GM10847 (cell line): ENCODE results near the gene SLC35G6.

Source experiments
- POLR2A ChIP-seq: IDR thresholded peaks from 2 replicates; pipeline ENCODE4 v1.6.1; 2011; ENCODE audit not compliant: insufficient read length; ENCODE audit errors: extremely low read depth

Gene SLC35G6

DNA sequence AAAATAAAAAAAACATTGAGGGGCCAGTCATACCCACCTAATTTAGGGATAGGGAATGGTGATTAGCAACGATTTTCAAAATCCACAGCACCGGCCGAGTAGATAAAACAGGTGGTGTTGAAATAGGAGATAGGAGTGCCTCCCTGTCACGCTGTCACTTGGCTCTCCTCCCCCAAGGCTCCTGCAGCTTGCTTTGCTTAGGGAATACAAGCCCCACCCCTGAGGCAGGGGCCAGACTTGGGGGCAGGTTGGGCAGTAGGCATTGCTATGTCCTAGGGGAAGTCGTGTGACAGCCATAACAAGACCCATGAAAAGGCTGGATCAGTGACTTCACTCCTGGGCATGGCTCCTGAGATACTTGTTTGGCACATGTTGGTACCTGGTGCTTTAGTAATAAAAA is 28.7 kb downstream of the SLC35G6 start:
- no peak for TF ChIP-seq POLR2A

DNA sequence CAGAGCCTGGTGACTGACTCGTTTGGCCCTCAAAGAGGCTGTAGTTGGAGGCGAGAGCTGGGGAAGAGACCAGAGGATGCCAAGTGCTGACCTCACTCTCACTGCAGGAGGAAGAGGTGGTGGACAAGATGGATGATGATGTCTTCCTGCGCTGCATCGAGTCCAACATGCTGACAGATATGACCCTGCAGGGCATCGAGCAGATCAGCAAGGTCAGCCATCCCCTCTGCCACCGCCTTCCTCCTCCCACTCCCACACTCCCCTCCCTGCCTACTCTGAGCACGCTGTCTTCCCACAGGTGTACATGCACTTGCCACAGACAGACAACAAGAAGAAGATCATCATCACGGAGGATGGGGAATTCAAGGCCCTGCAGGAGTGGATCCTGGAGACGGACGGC is 29.9 kb downstream of the SLC35G6 start:
- TF ChIP-seq POLR2A: no peak

DNA sequence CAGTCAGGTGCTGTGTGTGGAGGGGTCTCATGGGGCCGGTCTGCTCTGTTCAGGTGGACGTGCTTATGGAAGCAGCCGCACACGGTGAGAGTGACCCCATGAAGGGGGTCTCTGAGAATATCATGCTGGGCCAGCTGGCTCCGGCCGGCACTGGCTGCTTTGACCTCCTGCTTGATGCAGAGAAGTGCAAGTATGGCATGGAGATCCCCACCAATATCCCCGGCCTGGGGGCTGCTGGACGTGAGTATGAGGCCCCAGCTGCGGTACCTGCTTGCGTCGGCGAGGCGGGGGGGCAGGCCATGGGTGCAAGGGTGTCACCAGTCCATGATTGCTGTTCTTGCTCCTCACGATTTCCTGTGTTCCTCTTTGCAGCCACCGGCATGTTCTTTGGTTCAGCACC is 30.9 kb downstream of the SLC35G6 start:
- TF ChIP-seq POLR2A: no peak

DNA sequence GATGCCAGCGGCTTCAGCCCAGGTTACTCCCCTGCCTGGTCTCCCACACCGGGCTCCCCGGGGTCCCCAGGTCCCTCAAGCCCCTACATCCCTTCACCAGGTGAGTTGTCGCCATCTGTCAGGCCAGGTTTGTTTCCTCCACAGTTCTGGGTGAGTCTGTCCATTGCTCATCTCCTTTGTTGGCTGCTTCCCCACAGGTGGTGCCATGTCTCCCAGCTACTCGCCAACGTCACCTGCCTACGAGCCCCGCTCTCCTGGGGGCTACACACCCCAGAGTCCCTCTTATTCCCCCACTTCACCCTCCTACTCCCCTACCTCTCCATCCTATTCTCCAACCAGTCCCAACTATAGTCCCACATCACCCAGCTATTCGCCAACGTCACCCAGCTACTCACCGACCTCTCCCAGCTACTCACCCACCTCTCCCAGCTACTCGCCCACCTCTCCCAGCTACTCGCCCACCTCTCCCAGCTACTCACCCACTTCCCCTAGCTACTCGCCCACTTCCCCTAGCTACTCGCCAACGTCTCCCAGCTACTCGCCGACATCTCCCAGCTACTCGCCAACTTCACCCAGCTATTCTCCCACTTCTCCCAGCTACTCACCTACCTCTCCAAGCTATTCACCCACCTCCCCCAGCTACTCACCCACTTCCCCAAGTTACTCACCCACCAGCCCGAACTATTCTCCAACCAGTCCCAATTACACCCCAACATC is 31.7 kb downstream of the SLC35G6 start:
- TF ChIP-seq POLR2A: no peak

DNA sequence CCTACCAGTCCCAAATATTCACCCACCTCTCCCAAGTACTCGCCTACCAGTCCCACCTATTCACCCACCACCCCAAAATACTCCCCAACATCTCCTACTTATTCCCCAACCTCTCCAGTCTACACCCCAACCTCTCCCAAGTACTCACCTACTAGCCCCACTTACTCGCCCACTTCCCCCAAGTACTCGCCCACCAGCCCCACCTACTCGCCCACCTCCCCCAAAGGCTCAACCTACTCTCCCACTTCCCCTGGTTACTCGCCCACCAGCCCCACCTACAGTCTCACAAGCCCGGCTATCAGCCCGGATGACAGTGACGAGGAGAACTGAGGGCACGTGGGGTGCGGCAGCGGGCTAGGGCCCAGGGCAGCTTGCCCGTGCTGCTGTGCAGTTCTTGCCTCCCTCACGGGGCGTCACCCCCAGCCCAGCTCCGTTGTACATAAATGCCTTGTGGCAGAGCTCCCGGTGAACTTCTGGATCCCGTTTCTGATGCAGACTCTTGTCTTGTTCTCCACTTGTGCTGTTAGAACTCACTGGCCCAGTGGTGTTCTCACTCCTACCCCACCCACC is 32.7 kb downstream of the SLC35G6 start:
- TF ChIP-seq POLR2A: no peak

DNA sequence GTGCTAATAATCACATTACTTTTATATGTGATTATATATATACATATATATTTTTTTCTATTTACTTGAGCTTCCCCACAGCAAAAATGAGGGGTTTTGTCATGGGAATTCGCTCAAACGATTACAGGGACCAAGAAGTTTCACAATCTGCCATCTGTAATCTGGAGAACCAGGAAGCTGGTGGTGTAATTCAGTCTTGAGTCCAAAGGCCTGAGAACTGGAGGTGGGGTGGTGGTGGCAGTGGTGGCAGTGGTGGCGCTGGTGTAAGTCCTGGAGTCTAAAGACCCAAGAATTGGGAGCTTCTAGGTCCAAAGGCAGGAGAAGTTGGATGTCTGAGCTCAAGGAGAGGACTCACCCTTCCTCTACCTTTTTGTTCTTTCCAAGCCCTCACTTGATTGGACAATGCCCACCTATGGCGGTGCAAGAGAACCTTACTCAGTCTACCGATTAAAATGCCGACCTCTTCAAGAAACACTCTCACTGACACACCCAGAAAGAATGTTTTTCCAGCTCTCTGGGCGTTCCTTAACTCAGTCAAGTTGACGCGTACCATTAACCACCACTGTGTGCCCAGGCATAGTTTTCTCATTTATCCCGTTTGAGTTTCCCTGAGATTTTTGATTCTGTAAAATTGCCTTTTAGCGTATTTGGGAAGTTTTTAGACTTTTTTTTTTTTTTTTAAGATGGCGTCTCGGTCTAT is 34.8 kb downstream of the SLC35G6 start:
- TF ChIP-seq POLR2A: no peak

DNA sequence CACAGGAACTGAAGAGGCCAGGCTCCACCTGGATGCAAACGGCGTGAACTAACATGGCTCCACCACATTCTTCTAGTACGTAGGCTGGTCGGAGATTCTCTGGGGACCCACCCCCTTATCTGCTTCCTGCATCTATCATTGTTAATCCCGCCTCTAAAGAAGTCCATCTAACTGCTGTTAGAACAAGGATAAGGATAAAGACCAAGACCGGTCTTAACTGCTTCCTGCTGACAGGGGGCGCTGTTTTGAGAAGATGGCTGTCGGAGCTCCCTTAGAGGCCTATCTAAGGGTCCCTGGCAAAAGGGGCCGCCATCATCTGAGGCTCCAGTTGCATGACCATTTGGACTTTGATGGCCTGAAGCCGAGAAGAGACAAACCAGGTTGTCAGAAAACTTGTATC is 41.8 kb downstream of the SLC35G6 start:
- TF ChIP-seq POLR2A: no peak

DNA sequence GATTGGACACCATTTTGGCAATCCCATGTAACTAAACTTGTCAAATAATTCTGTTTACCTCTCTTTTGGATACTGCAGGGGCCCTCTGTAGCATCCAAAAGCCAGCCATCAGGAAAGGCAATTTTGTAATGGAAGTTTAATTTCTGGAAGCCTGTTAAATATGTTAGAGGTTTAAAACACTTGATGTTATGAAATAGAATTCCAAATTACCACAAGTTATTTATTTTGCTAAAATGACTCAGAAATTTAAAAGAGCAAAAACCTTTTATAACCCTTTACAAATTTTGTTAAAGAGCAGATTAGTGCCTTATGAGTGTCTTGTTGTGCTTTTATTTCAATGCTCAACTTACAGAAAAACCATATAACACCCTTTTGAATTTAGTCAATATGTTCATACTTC is 47.6 kb downstream of the SLC35G6 start:
- TF ChIP-seq POLR2A: no peak

DNA sequence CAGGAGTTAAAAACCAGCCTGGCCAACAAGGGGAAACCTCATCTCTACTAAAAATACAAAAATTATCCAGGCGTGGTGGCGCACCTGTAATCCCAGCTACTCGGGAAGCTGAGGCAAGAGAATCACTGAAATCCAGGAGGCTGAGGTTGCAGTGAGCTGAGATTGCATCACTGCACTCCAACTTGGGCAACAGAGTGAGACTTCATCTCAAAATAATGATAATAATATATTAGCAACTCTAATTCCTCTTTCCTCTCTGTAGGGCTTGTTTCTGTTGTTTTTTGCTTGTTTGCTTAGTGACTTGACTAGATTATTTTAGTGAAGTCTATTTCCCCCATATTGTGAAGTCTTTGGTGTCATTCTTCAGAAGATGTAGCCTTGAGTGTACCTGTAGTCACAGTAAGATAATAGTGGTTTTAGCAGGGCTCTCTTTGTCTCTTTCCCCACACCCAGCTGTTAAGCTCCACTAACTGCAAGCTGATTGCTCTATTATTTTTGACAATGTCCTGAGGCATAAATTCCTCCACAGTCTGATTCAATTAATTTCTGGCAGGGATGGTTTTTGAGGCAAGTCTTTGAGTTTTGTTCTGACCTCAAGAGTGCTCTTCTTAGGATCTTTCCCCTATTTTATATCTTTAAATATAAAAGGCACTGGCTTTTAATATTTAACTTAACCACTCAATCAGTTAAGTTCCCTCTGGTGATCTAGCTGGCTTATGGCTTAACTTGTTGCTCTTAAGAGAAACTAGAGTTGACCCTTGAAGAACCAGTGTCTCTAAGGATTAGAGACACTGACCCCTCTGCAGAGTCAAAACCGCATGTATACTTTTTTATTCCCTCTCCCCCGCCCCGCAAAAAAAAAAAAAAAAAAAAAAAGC is 49.0 kb downstream of the SLC35G6 start:
- TF ChIP-seq POLR2A: no peak
